DOHH2 (cell line): ENCODE measurements around the gene ADCY7.

Experiments
- H3F3A ChIP-seq: fragments of 200-600 bp; sonication (generic), shearing (Covaris generic); 2 replicates; pipeline ENCODE4 v1.6.0; 2016; ENCODE audit warnings: antibody characterized with exemption, mild to moderate bottlenecking; ENCODE audit not compliant: control insufficient read depth, insufficient read depth
- H3K27ac ChIP-seq: fragments of 200-600 bp; sonication (generic); 2 replicates; pipeline ENCODE4 v1.5.1; 2014; ENCODE audit warnings: low read depth, mild to moderate bottlenecking, low read length, moderate library complexity
- H3K27me3 ChIP-seq: fragments of 200-600 bp; sonication (generic); 2 replicates; pipeline ENCODE4 v1.6.1; 2014; ENCODE audit warnings: mild to moderate bottlenecking, low read length, mixed read lengths; ENCODE audit not compliant: control insufficient read depth
- H3K36me3 ChIP-seq: fragments of 200-600 bp; sonication (generic); 2 replicates; pipeline ENCODE4 v1.6.1; 2014; ENCODE audit warnings: mild to moderate bottlenecking, low read length, moderate library complexity, mixed read lengths; ENCODE audit not compliant: control insufficient read depth
- H3K4me1 ChIP-seq: fragments of 200-600 bp; sonication (generic); 2 replicates; pipeline ENCODE4 v1.6.1; 2014; ENCODE audit warnings: mild to moderate bottlenecking, low read length, mixed read lengths; ENCODE audit not compliant: control insufficient read depth
- H3K4me2 ChIP-seq: fragments of 200-600 bp; sonication (generic); 2 replicates; pipeline ENCODE4 v1.6.0; 2014; ENCODE audit warnings: mild to moderate bottlenecking, low read length, moderate library complexity
- H3K4me3 ChIP-seq: fragments of 200-600 bp; sonication (generic); 2 replicates; pipeline ENCODE4 v1.5.1; 2014; ENCODE audit warnings: mild to moderate bottlenecking, low read length, mixed read lengths
- H3K79me2 ChIP-seq: fragments of 200-600 bp; sonication (generic); 2 replicates; pipeline ENCODE4 v1.6.1; 2014; ENCODE audit warnings: mild to moderate bottlenecking, low read length, mixed read lengths; ENCODE audit not compliant: control insufficient read depth
- H3K9me2 ChIP-seq: fragments of 200-600 bp; sonication (generic); replicated peaks from 2 replicates; pipeline ENCODE4 v1.6.1; 2014; ENCODE audit warnings: mild to moderate bottlenecking, low read length, mixed read lengths; ENCODE audit not compliant: control insufficient read depth
- H3K9me3 ChIP-seq: fragments of 200-600 bp; sonication (generic); 2 replicates; pipeline ENCODE4 v1.6.1; 2014; ENCODE audit warnings: antibody characterized with exemption, low read length, mixed read lengths; ENCODE audit not compliant: control insufficient read depth, insufficient read depth
- H4K20me1 ChIP-seq: fragments of 200-600 bp; sonication (generic); 2 replicates; pipeline ENCODE4 v1.6.0; 2014; ENCODE audit warnings: low read depth, mild to moderate bottlenecking, antibody characterized with exemption, low read length, moderate library complexity; ENCODE audit not compliant: control insufficient read depth, insufficient read depth
- EZH2phosphoT487 ChIP-seq: fragments of 200-600 bp; sonication (generic); IDR thresholded peaks from 2 replicates; pipeline ENCODE4 v1.6.1; 2017; ENCODE audit warnings: borderline replicate concordance, mild to moderate bottlenecking, antibody characterized with exemption, low read length, moderate library complexity, mixed read lengths
- TF ChIP-seq, protein P1 (sequence below): fragments of 200-600 bp; sonication (generic); IDR thresholded peaks from one replicate; pipeline ENCODE4 v1.5.1; 2014; ENCODE audit warnings: antibody characterized with exemption, mild to moderate bottlenecking, low read depth, low read length; ENCODE audit not compliant: poor library complexity, severe bottlenecking

ADCY7 gene

DNA sequence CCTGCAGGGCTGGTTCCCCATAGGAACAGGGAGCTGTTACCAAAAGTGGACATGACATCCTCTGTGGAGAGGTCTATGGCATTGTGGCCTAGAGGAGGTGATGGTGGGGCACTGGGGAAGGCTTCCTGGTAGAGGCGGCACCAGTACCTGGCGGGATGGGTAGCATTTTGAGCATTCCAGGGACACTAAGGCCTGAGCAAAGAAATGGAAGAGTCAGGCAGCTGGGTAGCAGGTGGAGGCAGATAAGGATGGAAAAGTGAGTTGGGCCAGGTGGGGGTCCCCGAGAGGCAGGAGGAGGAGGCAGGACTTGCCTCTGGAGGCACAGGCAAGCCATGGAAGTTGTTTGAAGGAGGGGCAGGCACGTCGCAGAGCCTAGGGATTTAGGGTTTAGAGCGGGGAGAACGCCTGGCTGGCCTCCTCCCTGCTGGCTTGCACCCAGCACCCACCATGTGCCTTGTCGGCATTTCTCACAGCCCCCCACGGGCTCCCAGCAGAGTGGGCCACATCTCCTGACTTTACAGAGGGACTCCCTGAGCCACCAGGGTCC is 5.1 kb upstream of the ADCY7 start:
- no peaks in the 10 kb centered on the region for H3K36me3 ChIP-seq

GRCh38 chr16:50261707-50262235 is 4.6 kb upstream of the ADCY7 start:
- no peak overlapping the region for H3K27ac ChIP-seq
- TF ChIP-seq, protein P1, sequence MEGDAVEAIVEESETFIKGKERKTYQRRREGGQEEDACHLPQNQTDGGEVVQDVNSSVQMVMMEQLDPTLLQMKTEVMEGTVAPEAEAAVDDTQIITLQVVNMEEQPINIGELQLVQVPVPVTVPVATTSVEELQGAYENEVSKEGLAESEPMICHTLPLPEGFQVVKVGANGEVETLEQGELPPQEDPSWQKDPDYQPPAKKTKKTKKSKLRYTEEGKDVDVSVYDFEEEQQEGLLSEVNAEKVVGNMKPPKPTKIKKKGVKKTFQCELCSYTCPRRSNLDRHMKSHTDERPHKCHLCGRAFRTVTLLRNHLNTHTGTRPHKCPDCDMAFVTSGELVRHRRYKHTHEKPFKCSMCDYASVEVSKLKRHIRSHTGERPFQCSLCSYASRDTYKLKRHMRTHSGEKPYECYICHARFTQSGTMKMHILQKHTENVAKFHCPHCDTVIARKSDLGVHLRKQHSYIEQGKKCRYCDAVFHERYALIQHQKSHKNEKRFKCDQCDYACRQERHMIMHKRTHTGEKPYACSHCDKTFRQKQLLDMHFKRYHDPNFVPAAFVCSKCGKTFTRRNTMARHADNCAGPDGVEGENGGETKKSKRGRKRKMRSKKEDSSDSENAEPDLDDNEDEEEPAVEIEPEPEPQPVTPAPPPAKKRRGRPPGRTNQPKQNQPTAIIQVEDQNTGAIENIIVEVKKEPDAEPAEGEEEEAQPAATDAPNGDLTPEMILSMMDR: no peak
- TF ChIP-seq EZH2phosphoT487: no peak
- H3K4me2 ChIP-seq: no peak overlapping the region
- H3K4me1 ChIP-seq: peaks cover 29% of the 10 kb centered on the region
- H3K36me3 ChIP-seq: no peaks in the 10 kb centered on the region
- H3K4me3 ChIP-seq: no peak overlapping the region
- H3K27me3 ChIP-seq: peaks cover 42% of the 10 kb centered on the region
- no peaks in the 10 kb centered on the region for H3K9me3 ChIP-seq
- H4K20me1 ChIP-seq: no peaks in the 10 kb centered on the region
- H3K79me2 ChIP-seq: no peaks in the 10 kb centered on the region
- peaks cover 4% of the 10 kb centered on the region; the same call in 1 of the 2 replicates for H3F3A ChIP-seq
- H3K9me2 ChIP-seq: no peaks in the 10 kb centered on the region

More for the DNA sequence above, 5.1 kb upstream of the ADCY7 start:
- Histone ChIP-seq H3K27me3 (peaks cover 42% of the 10 kb centered on the region), H3K79me2 (no peaks in the 10 kb centered on the region), H3K9me3 (no peaks in the 10 kb centered on the region), H3K4me1 (peaks cover 29% of the 10 kb centered on the region), H3K27ac (no peak overlapping the region), H3K9me2 (no peaks in the 10 kb centered on the region), H3F3A (peaks cover 4% of the 10 kb centered on the region; the same call in 1 of the 2 replicates), H4K20me1 (no peaks in the 10 kb centered on the region), H3K4me3 (no peak overlapping the region), H3K4me2 (no peak overlapping the region)
- no peak for TF ChIP-seq EZH2phosphoT487
- TF ChIP-seq, protein P1: no peak

GRCh38 chr16:50263060-50263909 is 3.1 kb upstream of the ADCY7 start:
- no peak overlapping the region for H3K4me3 ChIP-seq
- H3K79me2 ChIP-seq: no peaks in the 10 kb centered on the region
- peaks cover 42% of the 10 kb centered on the region for H3K27me3 ChIP-seq
- H3K36me3 ChIP-seq: no peaks in the 10 kb centered on the region
- H3K27ac ChIP-seq: no peak overlapping the region
- no peaks in the 10 kb centered on the region for H3K9me3 ChIP-seq
- H3K4me2 ChIP-seq: no peak overlapping the region
- no peaks in the 10 kb centered on the region for H3K9me2 ChIP-seq
- peaks cover 39% of the 10 kb centered on the region for H3K4me1 ChIP-seq
- H3F3A ChIP-seq: peaks cover 4% of the 10 kb centered on the region; the same call in 1 of the 2 replicates
- H4K20me1 ChIP-seq: no peaks in the 10 kb centered on the region
- TF ChIP-seq, protein P1: no peak
- no peak for TF ChIP-seq EZH2phosphoT487
